Liver (tissue), 3 donors: ENCODE results near the gene NR4A1.

Experiments used
- ATF3 ChIP-seq: IDR thresholded peaks from 2 replicates; pipeline ENCODE4 v1.6.1; 2016; ENCODE audit warnings: antibody characterized with exemption
- CTCF ChIP-seq: fragments of 150-350 bp; IDR thresholded peaks from 2 replicates; pipeline ENCODE4 v1.5.1; 2017; ENCODE audit warnings: improper control_type of control experiment, low read depth, low read length; ENCODE audit not compliant: missing input control
- donor health status: healthy.
- donor health status: healthy.

- TF ChIP-seq CTCF = no peak
- no peak for TF ChIP-seq ATF3
Measured at GRCh38 chr12:52056801-52057637, 5.8 kb downstream of the NR4A1 start.
